Islet precursor cell (in vitro differentiated cells): ENCODE data around the gene SCT.

Experiments used
- DNase-seq: peaks from one replicate; pipeline ENCODE4 v3.0.0-alpha.2; 2018

The SCT gene

DNA sequence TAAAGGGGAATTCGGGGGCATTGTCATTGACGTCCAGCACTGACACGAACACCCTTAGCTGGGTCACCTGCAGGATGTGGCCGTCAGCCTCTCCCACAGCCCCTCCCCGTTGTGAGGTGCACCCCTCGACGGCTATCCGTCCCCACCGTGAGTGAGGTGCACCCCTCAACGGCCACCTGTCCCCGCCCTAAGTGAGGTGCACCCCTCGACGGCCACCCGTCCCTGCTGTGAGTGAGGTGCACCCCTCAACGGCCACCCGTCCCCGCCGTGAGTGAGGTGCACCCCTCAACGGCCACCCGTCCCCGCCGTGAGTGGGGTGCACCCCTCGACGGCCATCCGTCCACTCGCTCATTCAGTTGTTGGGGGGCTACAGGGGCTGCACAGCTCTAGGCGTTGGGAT, 5.1 kb downstream of the SCT start:
- no peak for DNase-seq

DNA sequence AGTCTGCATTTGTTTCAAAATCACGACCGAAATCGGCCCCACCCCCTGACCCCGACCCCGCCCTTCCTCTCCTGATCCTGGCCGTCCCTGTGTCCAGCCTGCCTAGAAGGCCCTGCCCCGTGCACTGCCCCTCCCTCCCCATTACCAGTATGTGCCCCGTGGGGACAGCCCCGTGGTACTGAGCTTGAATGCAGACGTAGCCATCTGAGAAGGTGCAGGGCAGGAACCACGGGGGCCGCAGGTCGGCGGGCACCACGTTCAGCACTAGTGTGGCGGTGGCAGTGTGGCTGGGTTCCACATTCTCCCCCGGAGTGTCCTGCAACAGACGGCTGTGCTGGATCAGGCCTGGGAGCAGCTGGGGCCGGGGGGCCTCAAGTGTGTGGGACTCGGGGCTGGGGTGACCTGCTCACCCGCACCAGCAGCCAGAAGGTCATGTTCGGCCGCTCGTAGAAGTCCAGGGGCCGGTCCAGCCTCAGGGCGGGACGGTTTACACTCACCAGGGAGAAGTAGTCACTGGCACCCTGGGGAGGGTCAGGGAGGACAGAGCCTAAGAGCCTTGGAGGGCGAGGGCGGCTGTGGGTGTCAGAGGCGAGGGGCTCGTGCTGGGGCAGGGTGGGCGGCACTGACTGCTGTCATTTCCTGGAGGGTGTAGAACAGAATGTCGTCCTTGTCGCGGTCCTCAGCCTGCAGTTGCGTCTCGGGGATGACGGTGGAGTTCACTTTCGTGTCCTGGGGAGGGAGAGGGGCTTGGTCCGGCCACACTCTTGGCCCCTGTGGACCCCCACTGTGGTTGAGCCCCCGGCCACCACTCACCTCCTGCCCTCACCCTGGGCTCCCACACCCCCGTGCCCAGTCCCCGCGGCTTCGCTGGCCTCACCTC, 5.8 kb downstream of the SCT start:
- DNase-seq, result no peak

DNA sequence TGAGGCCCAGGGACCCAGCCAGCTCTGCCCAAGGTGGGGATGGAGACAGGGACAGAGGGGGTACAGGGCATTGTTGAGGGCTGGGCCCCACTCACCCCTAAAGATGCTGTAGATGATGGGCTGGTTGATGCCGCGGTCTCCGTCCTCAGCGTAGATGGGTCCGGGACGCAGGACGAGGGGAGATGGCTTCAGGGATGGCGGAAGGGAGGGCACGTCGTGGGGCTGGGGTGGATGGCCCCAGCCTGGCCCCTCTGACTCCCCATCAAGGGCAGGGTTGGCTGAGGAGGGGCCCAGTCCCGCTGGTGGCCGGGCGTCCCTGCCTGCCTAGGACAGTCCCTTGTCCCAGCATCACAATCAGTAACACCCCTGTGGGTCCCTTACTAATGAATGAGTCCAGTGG, 6.8 kb downstream of the SCT start:
- no peak for DNase-seq

DNA sequence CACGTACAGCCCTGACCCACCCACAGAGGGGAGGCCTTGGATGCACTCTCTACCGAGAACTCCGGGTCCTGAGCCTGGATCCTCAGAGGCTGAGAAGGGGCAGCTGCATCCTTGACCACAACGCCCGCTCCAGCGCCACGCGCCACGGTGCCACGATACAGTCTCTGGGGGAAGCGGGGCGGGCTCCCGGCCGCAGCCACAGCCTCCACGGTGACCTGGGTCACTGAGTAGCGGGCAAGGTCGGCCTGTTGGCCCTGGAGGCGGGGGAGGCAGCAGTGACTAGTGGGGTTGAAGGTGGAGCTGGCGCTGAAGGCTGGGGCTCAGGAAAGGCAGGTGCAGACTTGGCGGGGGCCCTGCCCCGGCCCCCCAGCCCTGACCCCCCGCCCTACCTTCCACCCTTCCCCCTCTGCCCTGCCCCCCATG, 7.3 kb downstream of the SCT start:
- DNase-seq, result no peak

DNA sequence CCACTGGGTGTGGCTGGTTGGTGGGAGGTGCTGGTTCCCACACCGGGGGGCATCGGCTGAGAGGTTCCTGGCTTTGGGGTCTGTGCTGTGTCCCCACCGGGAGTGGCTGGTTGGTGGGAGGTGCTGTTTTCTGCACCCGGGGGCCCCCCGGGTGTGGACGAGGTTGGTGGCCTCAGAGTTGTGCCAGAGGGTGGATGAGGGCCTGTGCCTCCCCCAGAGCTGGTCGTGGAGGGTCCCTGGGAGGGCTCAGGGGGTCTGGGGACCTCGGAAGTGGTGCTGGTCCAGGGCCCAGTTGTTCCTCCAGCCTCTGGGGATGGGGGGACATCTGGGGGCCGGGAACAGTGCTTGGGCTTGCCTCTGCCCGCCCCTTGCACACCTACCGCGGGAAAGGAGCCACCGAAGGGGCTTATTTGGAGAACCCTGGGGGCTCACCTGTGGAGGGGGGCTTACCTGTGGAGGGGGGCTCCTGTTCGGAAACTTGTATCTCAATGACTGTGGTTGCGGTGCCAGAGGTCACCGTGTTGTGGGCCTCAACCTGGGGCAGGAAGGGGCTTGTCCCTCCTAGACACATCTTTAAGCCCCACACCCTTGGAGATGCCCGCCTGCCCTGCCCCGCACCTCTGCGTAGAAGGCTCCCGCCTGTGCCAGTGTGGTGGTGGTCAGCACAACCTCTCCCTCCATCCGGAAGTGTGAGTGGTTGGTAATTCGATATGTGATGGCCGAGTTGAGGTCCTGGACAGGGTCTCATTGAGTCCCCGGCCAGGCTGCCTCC, 7.9 kb downstream of the SCT start:
- DNase-seq, result no peak

DNA sequence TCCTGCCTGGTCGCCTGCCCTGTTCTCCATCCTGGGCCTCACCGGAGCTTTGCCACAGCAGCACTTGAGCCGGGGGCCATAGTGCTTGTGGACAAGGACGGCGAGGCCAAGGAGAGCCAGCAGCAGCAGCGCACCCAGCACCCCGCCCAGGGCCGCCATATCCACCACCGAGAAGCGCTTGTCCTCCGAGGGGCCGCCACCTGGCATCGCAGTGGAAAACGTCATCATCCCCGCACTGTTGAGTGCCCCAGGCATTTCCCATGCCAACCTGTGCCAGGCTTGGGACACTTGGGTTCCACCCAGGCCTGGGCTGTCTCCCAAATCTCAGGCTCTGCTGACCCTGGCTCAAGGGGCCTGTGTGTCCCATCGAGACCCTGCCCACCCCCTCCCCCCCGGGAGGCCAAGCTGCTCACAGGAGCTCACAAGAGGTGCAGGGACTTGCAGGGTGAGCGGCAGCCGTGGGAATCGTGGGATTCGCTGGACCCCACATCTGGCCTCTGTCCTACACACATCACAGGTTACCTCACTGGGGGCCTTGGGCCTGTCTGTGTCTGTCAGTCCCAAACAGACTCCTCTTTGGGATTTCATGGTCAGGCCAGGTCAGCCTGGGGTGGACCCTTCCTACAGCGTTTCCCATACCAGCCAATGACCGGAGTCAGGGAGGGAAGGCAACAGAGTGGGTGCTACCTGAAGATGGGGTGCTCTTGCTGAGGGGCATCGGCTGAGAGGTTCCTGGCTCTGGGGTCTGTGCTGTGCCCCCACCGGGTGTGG, 8.9 kb downstream of the SCT start:
- no peak for DNase-seq

DNA sequence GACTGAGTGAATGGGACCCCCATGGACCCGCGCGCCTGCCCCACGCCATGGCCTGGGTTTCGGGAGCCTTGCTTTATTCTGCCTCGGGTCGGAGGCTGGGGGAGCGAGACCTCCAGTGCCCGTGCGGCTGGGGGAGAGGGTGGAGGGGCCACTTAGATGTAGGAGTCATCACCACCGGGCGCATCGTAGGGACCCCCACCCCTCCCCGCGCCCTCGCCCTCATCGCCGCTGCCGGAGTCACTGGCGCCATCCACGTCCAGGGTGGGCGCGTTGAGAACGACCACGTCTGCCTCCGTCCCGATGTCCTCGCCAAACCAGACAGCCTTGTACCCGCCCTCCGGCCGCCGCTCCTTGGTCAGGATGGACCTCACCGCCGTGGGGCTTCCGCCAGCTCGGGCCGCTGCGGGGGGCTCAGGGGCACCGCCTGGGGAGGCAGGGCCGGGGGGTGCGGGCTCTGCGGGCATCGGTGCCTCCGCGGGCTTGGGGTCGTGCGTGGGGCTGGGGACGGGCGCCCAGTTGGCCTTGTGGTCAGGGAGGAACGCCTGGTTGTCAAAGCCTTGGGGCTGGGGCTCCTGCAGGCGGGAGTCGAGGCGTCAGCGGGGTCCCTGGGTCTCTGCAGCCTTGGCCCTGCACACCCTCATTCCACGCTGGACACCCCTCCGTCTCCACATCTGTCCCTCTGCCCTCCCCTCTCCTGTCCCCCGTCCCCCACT, 9.6 kb downstream of the SCT start:
- DNase-seq, result no peak

DNA sequence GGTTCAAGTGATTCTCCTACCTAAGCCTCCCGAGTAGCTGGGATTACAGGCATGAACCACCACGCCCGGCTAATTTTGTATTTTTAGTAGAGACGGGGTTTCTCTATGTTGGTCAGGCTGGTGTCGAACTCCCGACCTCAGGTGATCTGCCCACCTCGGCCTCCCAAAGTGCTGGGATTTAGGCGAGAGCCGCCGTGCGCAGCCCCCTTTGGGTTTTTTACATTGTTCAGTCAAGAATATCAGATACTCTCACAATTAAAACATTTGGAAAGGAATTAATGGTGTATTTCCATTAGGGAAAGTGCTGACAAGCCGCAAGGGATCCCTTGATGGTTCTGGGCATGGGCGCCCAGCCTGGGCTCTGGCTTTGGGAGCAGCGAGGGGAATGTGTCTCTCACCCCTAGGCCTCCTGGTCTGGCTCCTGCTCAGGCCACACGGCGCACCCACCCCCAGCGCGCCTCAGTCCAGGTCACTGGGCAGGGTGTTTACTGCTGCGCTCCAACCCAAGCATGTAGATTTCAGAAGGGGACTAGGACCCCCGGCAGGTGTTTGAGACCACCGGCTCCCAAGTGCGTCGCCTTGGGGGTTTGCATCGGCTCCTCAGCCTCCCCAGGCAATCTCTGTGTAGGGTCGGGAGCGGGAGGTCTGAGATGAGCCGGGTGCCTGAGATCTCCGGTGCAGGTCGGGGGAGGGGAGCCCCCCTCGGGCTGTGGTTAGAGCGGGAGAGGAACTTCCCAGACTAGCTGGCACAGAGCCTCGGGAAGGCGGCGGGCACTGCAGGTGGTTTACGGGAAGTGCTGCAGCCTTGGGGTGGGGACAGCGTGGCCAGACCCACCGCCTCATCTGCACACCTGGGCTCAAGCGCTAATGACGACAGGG, 10.4 kb downstream of the SCT start:
- DNase-seq, result no peak

DNA sequence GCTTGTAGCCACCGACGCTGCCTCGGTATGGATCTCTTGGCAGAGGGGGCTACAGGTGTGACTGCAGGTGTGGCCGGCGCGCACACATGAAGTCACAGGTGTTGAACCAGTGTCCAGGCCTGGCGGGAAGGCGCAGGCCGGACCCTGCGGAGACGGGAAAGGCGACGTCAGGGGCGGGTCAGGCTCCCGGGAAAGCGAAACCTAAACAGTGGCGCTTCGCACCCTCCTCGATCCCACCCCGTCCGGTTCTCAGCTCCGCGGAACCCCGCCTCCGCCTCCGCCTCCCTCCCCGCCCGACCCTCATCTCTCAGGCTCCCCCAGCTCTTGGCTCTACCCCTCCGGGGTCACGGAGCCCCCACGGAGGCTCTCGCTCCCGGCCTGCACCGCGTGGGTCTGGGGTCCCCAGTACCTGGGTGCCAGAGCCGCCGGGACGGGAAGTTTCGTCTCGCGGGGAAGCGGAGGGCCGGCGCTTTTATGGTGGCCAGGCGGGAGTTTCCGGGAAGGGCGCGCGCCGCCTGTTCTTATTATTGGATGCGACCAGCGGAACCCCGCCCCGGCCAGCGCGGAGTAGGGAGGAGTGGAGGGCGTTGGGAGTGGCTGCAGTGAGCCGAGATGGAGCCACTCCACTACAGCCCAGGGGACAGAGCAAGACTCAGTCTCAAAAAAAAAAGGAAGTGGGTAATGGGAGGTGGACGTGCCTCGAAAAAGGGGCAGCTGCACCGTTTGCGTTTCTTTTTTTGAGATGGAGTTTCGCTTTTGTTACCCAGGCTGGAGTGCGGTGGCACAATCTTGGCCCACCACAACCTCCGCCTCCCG, 11.3 kb downstream of the SCT start, which contains the start of gene IRF7:
IRF7 (minus strand) TSS at position 447 of the 816 bp plus-strand sequence. CDS start 586 bp downstream, outside the sequence.
- DNase-seq, result peak; percentile 95

DNA sequence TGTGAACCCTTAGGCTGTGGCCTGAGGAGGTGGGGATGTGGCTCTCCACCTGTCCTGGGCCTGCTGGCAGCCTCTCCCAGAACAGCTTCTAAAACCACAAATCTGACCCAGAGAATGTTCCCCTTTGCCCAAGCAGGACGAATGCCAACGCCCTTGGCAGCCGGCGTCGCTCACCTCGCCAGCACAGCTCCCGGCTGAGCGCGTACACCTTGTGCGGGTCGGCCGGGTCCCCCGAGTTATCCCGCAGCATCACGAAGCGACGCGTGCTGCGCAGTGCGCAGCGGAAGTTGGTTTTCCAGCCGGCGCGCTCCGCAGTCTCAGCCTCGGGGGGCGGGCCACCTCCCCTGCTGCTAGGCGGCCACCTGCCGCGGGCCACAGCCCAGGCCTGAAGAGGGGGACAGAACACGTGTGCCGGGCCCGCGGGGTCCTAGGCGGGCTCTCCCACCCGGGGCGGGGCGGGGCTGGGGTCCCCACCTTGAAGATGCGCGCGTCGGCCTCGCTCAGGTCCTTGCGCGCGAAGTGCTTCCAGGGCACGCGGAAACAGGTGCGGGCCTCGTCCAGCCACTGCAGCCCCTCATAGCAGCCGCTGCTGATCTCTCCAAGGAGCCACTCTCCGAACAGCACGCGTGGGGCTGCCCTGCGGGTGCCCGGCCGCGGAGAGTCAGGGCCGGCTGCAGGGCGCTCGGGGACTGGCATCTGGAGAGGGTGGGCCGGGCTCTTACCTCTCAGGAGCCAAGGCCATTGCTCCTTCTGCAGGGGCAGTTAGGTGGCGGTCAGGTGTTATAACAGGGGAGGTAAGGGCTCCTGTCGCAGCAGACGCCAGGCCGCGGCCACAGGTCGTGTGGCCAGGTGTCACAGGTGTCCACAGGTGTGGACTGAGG, 12.1 kb downstream of the SCT start:
- no peak for DNase-seq

DNA sequence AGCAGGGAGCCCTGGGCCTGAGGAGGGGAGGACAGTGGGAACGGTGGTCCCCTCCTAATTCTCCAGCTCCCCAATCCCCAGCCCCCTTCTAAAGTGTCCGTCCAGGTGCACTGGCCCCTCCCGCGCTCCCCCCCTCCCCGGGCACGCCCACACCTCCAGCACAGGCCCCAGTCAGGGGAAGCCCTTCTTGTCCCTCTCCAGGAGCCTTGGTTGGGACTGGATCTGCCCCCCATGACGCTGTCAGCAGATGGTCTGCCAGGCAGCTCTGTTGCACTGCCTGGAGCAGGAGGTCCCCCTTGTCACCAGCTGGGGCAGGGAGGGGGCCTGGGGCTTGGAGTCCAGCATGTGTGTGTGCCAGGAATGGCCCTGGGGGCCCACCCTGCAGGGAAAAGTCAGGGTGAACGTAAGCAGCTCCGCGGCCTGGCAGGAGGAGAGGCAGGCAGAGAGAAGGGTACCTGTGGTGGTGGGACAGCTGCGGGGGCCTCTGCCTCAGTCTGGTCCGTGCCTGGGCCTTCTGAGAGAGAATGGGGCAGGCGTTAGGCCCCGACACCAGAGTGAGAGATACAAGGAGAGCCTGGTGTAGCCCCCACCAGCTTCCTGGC, 12.9 kb downstream of the SCT start:
- DNase-seq, result no peak

DNA sequence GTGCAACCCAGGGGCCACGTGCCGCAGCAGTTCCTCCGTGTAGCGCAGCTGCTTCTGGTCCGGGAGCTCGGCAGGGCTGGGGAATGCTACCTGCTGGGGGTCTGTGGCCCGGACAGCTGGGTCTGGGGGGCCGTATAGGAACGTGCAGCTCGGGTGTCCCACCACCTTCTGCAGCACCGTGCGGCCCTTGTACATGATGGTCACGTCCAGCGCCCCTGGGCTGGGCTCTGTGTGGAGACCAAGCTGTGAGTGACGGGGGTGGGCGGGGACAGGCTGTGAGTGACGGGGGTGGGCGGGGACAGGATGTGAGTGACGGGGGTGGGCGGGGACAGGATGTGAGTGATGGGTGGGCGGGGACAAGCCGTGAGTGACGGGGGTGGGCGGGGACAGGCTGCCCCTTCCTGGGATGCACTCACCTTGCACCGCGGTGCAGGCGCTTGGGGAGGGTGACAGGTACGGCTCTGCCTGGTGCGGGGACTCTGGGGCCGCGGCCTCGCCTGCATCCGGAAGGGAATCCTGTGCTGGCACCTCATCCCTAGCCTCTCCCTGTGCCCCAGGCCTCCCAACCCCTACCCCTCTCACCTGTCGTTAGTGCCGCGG, 13.5 kb downstream of the SCT start:
- DNase-seq, result peak; percentile 91

DNA sequence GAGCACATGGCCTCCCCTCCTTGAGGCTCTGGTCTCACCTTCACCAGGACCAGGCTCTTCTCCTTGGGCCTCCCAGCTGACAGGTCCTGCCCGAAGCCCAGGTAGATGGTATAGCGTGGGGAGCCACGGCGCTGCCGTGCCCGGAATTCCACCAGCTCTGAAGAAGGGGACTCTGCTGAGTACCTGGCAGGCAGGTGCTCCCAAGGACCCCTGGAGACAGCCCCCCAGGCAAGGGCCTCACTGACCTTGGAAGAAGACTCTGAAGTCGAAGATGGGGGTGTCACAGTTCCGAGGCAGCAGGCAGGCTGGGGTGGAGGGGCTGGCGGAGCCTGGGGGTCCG, 14.1 kb downstream of the SCT start:
- no peak for DNase-seq

DNA sequence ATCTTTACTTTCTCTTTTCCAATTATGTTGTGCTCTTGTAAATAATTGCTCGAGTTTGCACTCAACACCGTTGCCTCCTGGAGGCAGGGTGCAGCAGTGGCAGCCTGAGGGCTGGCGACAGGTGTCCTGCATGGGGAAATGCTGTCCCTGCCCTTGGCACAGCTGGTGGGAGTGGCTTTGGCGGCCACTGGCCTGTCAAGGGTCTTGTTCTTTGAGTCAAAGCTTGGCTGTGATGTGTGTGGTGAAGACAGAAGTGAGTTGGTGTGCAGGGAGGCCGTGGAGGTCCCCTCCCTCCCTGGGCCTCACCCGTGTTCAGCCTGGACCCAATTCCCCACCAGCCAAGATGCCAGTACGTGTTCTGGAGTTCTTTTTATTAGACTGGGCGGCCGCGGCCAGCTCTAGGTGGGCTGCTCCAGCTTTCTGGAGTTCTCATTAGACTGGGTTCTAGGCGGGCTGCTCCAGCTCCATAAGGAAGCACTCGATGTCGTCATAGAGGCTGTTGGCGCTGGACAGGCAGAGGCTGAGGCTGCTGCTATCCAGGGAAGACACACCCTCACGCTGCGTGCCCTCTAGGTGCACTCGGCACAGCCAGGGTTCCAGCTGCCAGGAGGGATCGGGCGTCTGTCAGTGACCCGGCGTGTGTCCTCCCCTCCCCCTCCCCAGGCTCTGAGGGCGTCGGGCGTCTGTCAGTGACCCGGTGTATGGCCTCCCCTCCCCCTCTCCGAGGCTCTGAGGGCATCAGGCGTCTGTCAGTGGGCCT, 14.6 kb downstream of the SCT start:
- peak; percentile 77 for DNase-seq

DNA sequence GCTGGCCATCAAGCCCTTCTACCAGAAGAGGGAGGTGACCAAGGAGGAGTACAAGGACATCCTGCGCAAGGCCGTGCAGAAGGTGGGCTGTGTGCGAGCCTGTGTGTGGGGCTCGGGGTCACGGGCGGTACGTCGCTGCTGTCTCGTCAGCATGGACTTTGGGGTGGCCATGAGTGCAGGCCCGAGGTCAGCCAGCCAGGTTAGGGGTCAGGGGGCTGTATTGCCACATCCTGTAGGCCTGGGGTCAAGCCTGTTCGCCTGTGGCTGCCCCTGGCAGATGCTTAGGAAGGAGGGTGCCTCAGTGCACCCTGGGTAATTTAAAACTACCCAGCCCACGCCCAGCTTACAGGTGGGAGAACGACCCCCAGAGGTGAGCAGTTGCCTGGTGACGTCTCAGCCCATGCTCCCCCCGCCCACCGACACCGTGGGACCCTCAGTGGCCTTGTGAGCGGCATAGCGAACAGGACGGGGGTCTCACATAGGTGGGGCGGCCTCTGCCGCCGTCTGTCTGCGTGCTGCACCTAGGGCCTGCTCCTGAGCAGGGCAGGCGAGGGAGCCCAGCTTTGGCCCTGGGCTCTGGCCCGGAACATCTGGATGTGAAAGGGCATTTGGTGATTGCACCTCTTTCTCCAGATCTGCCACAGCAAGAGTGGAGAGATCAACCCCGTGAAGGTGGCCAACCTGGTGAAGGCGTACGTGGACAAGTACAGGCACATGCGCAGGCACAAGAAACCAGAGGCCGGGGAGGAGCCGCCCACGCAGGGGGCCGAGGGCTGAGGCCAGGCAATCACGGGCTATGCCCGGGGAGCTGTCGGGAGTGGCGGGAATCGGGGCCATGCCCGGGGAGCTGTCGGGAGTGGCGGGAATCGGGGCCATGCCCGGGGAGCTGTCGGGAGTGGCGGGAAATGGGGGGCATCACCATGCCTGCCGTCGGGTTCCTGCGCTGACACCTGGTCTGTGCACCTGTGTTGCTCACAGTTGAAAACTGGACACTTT, 15.7 kb downstream of the SCT start:
- DNase-seq, result no peak

DNA sequence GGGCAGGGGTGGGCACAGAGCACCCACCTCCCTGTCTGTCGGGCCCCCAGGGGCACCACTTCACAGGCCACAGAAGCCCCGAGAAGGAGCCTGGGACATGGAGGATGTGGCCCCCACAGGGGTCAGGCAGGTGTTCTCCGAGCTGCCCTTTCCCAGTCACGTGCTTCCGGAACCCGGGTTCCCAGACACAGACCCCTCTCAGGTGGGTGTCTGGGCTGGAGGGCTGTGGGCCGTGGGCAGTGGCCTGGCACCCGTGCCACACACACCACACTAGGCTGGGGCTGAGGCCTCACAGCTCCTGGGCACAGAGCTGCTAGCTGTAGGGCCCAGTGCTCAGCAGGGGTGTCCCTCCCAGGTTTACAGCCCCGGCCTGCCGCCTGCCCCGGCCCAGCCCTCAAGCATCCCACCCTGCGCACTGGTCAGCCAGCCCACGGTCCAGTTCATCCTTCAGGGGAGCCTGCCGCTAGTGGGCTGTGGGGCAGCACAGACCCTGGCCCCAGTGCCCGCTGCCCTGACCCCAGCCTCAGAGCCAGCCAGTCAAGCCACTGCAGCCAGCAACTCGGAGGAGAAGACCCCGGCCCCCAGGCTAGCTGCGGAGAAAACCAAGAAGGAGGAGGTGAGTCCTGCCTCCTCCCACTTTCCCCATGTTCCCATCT, 16.7 kb downstream of the SCT start:
- no peak for DNase-seq
